ENCODE results near the gene GPR132.
"Not testable (repeated sequence)": the region's sequence is repeated elsewhere in the genome, so short reads cannot be mapped to it uniquely, and the experiment has no call there.

GRCh38 chr14:105063506-105063905, 1.7 kb downstream of the GPR132 start:
- TF ChIP-seq POLR2AphosphoS5, POLR2A (IDR thresholded peaks at IDR 0.05; ENCODE audit: low read depth, low read length): not testable (repeated sequence)

Measured in GM12891 (cell line).